GM19397 (cell line): Measurements from ENCODE around the gene BCOR.

ENCODE experiments used
- ATAC-seq: cut with Tn5 transposase; IDR thresholded peaks from one replicate; pipeline ENCODE4 v1.9.1; 2021; ENCODE audit warnings: mild to moderate bottlenecking, moderate library complexity; ENCODE audit not compliant: unreplicated experiment

Gene BCOR

DNA sequence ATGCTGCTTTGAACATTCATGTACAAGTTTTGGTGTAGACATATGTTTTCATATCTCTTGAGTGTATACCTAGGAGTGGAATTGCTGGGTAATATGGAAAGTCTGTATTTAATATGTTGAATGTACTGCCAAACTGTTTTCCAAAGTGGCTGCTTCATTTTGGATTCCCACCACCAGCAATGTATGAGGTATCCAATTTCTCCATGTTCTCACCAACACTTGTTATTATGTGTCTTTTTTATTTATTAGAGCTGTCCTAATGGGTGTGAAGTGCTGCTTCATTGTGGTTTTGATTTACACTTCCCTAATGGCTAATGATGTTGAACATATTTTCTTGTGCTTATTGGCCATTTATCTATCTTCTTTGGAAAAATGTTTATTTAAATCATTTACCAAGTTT is 60.4 kb downstream of the BCOR start:
- no peak for ATAC-seq

DNA sequence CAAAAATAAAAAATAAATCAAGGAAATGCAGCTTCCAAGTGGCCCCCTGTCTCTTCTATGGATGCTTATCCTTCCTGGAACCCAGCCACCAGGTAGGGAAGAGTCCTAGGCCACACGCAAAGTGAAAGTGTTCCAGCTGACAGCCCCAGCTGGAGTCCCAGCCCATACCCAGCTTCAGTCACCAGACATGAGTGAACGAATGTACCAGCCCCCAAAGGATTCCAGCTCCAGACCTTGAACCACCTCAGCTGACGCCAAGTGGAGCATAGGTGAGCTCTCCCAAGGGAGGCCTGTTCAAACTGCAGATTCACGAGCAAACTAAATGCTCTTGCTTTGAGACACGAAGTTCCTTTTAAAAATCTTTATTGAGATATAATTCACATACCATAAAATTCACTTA is 62.0 kb downstream of the BCOR start:
- no peak for ATAC-seq

DNA sequence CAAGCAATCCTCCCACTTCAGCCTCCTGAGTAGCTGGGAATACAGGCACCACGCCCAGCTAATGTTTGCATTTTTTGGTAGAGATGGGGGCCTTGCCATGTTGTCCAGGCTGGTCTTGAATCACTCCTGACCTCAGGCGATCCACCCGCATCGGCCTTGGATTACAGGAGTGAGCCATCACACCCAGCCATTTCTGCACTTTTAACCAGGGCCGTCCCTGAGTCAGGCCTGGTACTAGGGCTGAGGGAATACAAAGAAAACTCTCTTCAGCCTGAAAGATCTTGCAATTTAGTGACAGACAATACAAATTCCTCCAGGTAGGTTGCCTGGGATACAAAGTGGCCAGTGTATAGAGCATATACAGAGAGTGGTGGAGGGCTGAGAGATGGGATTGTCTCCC is 65.8 kb downstream of the BCOR start:
- ATAC-seq, result no peak

DNA sequence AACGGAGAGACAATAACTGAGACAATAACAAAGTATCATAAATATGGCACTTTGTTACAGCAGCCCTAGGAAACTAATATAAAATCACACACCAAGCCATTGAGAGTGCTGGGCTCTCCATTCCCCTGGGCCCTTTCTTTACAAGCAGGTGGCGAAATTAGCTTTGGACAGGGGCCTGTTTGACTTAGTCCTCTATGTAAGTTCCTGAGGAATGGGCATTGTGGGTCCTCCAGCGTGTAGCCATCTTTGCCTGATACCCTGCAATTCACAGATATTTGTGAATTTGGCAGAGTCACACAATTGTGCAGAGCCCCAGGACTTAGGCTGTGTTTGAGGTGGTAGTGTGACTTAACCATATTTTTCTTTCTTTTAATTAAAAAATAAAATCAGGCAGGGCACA is 67.6 kb downstream of the BCOR start:
- ATAC-seq, result no peak

DNA sequence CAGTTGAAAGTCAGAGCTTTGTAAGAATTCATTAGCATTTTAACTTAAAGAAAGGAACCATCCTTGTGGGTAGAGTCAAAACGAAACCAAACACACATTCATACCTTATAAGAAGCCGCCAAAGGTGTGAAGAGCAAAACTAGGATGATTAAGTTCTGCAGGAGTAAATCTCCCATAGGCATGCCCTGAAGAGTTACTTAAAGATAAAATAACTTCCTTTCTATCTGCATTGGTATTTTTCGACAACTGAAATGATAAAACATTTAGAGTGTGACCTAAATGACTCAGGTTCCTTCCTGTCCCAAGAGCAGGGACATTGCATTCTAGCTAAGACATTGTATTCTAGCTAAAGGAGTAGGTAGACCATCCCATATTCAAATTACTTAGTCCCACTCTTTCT is 75.3 kb downstream of the BCOR start:
- ATAC-seq, result no peak

DNA sequence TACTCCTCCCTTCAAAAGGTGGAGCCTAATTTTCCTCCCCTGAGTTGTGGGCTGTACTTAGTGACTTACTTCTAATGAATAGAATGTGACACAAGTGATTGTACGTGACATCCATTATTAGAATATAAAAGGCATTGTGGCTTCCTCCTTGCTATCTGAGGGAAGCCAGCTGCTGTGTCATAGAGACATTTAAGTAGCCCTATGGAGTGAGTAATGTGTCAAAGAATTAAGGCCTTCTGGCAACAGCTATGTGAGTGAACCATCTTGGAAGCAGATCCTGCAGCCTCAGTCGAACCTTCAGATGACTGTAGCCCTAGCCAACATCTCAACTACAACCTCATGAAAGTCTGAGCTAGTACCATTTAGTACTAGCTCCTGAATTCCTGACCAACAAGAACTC is 76.1 kb downstream of the BCOR start:
- ATAC-seq, result no peak

DNA sequence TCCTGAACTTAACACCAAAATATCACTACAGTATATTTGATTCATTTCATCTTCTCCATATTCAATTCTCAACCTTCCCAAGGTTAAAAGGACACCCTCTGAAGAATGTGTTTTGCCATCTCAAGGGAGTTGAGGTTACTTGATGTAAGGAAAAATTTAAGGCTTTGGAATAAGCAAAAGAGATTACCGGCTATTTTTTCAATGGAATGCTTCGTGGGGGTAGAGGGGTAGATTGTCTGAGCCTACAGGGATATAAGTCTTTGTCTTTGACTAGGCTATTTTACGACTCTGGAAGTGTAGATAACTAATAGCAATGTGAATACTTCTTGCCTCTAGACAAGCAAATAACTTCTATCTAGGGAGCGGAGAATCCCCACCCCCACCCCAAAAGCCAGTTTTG is 78.2 kb downstream of the BCOR start:
- ATAC-seq, result no peak

DNA sequence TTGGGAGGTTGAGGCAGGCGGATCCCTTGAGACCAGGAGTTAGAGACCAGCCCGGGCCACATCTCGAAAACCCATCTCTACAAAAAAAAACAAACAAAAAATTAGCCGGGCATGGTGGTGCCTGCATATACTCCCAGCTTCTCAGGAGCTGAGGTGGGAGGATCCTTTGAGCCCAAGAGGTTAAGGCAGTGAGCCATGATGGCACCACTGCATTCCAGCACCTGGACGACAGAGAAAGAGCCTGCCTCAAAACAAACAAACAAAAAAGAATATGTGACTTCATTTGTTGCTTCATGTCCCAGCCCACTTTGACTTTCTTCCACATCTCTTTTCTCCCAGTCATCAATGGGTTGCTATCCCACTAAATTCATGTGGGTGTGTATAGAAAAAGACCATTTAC is 79.7 kb downstream of the BCOR start:
- ATAC-seq, result no peak

DNA sequence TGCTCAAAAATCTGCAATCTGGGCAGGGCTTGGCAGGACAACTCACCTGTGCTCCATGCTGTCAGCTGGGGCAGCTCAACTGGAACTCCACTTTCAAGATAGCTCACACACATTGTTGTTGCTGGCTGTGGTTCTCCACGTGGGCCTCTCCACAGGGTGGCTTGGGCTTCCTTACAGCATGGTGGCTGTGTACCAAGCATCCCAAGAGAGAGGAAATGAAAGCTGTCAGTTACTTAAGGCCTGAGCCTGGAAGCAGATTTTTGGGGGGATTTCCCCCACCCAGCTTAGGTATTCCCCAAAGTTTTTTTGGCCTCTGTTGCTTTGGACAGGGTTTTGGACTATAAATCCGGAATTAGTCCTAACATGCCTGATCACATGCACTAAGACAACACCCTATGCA is 81.0 kb downstream of the BCOR start:
- no peak for ATAC-seq

DNA sequence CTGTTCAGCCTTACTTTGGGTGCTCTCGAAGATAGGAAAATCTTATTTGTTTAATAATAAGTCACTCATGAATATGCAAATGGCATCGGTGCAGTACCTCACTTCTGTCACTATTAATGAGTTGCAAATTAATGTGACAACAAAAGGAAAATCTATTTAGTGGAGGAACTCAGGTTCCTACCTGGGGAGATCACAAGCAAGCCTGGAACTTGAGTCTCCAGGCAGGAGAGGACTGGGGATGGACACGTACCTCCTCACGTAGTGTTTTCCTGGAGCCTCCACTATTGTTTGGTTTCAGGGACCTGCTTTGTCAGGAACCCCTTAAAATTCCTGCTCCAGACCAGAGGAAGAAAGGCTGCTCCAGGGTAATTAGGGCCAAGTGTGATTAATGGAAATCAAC is 82.1 kb downstream of the BCOR start:
- ATAC-seq, result no peak

DNA sequence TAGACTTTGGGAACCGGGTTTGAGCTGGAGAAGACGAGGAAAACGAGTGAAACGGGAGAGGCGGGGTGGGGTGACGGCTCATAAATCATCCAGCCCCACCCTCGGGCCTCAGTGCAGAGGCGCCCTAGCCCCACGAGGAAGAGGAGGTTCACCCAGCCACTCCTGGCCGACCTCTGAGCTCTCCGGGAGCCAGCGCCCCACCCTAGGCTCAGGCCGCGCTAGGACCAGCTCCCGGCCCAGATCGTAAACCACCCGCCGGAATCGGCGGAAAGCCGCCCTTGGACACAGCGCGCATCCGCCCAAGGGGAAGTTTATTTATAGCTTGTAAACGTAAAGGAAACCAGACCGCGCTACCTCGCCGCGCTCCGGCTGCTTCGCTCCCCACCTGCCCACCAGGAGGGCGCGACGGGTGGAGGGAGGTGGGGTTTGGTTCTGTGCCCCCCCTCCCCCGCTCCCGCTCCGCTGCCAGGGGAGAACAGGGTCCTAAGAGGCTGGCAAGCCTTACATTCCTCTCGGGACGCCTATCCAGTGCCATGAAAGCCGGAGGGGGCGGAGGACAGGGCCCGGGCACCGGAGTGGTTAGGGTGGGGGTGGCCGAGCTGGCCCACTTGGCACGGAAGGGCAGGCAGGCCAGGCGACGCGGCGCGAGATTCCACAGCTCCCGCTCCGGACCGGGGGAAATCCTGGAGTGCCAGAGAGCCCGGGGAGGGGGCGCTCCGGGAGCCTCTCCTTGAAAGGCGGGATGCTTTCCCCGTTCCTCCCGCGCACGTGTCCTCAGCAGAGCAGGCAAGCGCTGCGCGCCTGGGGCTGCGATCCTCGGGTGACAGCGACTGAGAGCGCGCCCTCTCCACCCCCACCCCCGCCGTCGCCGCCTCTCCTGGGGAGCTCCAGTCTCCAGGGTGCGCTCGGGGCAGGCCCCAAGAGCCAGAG is 84.2 kb downstream of the BCOR start:
- no peak for ATAC-seq

DNA sequence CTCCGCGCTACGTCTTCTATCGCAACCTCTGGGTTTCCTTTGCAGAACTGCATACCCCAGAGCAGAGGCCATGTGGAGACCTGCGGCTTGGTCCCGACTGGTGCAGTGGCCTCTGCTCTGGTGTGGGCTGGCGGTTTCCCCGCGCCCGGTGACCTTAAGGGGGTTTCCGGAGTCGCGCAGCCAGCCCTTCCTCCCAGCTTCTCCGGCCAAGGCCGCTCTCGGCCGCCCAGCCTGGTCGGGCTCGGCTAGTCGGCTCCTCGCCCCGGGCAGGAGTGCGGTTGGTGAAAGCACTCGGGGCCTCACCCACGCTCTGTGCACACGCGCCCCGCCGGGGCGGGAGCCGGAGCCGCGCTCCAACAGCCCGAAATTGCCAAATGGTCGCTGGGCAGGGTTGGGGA is 84.9 kb downstream of the BCOR start:
- no peak for ATAC-seq

DNA sequence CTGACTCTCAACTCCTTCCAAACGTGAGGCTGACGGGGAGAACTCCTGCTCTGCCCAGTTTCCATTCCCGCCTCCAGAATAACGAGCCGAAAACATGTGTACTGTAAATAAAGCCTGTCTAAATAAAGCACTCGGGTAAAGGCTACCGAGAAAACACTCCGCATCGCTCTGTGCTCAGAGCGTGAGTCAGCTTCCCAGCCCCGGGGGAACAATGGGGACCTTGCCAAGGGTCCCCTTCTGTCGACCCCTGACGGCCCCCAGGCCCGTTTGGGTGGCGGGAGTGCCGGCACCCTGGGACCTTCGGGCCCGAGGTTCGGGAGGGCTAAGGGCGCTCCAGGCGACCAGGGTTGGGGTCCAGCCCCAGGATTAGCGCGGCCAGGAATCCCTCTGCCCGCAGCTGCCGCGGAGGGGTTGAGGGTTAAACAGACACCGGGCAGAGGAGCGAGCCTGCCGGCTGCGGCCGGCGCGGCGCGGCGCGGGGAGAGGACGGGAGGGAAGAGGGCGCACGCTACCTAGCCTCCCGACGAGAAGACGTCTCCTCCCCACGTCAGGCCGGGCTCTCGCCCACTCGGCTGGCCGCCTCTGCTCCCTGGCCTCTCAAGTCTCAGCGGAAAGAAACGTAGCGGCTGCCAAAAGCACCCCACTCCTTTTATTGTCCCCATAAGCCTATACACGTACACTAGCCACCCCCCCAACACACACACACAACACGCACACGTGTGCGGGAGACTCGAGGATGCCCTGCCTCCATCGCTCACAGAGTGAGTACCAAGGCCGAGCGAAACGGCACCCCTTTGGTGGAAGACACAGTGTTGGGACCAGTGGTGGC is 85.5 kb downstream of the BCOR start:
- no peak for ATAC-seq

DNA sequence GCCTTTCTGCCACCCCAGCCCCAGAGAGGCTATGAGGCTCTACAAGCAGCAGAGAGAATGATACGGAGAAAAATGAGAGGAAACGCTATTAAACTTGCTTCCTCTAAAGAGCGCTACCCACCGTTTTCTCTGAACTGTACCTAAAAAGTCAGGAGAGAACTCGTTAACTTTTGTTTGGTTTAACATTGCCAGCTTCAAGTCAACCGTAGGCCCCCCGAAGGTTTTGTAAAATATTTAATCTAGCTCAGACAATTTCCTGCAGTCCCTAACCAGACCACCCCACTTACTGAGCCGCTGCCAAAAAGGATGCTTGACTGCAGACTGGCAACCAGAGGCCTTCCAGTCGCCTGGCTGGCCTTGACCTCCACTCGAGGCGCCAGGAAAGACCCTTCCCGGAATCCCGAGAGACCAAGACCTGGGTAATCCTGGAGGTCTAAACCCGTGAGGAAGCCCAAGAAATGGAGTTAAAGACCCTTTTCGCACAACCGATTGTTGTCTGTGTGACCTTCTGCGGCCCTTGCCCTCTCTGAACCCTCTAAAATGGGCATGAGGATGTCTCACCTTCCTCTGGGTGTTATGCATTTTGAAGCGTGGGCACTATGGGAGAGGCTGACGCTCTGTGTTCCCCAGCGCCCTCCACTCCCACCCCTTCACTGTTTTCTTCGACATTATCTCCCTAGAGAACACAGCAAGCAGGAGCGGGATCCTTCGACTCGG is 86.3 kb downstream of the BCOR start:
- ATAC-seq, result no peak

DNA sequence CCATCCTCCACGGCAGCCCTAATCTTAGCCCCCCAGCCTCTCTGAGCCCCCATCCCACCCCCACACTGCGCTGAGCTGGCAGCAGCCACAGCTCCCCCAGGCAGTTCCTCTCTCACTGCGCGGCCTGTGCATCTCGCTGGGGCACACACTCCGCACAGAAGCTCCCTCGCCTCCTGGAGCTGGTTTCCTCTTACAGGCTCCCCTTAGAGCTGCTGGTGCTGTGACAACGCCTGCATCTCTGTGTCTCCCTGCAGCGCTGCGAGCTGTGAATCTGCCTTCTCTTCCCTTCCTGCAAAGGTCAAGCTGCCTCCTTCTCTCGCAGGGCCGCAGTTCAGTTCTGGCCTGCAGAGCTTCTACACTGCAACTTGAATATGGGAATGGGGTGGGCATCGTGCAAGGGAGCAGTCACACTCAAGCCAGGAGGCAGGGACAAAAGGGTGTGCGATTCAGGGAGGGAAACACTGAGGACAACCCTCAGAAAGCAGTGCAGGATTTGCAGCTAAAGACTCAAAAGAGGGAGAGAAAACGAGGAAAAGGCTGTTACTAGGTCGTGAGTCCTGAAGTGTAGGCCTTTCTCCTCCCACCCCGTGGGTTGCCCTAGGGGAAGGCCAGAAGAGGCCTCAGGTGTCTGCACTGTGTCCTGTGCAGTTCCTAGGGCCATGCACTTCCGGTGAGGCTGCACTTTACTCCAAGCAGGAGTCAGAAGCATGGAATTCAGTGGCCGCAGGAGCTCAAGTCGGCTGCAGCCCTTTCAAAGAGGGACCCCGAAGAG is 87.0 kb downstream of the BCOR start:
- ATAC-seq, result no peak

DNA sequence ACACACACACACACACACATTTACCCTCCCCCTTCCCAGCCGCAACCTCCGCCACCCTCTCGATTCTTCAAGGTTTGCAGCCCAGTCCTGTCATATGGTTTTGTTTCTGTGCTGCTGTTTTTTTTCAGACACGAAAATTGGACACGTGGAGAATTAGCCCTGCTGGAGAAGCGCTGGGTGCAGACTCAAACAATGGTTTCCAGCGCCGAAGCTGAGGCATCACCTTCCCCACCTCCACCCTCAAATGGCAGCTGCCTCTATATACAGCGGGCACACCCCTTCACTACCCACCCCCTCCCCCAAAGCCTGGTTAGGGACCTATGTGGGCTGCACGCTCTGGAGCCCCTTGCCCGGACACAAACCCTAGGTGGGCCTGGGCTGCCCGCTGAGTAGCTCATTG is 87.9 kb downstream of the BCOR start:
- no peak for ATAC-seq

DNA sequence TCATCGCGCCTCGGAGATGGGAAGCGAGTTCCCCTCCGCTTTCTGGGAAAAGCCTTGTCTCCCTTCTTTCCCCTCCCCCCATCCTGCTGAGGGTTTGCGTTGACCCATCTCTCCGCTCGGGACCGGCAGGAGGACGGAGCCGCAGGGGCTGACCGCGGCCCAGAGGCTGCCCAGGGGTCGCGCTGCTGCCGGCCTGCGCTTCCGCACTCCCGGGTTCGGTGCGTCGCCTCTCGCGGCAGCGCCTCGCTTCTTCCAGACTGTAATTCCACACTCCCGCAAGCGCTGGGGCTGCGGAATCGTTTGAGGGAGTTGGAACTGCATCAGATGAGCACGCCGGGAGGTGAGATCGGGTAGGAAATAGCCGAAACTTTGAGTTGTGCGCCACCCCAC is 88.3 kb downstream of the BCOR start:
- ATAC-seq, result no peak

DNA sequence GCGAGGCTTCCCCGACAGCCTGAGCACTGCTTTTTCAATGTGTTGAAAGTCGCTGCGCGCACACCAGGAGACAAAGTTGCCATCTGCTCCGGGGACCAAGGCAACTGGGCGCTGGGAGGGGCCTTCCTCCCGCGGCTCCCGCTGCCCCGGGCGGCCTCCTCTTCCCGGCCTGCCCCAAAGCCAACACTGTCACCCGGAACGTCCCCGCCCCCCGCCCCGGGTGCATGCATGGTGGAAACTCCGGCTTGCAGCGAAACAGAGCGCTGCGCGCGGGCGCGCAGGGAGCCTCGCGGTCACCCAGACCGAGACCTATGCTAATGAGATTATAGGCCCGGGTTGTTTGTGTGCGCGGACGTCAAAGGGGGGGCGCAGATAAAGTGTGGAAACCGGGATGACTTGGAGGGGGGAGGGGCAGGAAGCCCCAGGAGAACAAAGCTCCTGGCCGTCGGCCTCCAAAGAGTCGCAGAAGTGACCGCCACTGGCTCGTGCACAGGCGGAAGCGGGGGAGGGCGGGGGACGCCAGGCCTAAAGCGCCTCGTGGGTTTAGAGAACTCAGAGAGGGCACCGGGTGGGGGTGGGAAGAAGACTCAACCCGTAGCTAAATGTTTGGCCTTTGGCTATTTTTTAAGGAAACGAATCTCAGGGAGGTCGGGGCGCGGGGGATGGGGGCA is 88.8 kb downstream of the BCOR start:
- ATAC-seq, result no peak

DNA sequence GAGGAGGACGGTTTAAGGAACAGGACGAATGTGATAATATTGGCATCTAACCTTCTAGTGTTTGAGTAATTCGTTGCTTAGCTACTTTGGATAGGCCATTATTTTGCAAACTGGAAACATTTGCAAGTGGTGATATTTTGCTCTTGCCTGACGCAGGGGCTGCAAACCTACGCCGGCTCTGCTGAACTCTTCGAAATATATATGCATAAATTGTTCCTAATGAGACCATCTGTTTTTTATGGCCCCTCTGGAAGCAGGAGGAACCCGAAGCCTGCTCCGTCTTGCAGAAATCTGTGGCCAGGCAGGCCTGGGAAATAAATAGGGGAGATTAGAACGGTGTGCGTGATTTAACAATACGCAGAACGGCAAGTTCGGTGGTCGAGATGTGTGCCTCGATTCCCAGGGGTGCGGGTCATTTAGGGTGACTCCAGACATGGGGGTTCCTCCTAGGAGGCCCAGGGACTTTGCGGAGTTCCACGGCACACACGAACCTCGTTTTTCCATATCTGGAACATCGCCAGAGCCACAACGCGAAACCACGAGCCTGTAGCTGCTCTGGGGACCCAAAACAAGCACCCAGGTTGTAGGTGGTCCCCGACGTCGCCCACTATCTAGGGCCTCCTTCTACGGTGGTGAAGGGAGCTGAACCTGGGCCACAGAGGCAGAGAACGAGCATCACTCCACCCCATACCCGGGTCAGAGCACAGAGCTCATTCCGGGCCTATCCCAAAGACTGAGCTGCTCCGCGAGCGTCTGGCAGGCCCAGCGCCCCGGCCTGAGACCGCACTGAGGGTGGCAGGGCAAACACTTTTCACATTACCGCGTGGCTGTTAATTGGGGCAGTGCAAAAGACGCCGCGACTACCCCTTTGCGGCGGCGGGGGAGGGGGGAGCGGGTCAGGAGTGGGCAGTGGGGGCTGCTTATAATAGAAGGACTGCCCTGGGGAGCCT is 89.7 kb downstream of the BCOR start:
- ATAC-seq, result no peak
